Measurements from ENCODE around the gene SH2D7.

Gene SH2D7

GRCh38 chr15:78049691-78050440 lies 42.5 kb upstream of the SH2D7 start:
- TF ChIP-seq EZH2 (IDR thresholded peaks at IDR 0.05; ENCODE audit: borderline replicate concordance, low read length) (no peak), CTCF (IDR thresholded peaks at IDR 0.05; ENCODE audit: low read length) (no peak)
- no peaks in the 10 kb centered on the region for H3K27me3 ChIP-seq (ENCODE audit: insufficient read depth, low read length)
- no peaks in the 10 kb centered on the region for H3K9me3 ChIP-seq (ENCODE audit: low read length)
- H3K4me1 ChIP-seq (ENCODE audit: insufficient read depth, low read length, severe bottlenecking), result peaks cover 75% of the 10 kb centered on the region
- no peaks in the 10 kb centered on the region for H3F3A ChIP-seq (ENCODE audit: insufficient read depth, low read length)
- peak overlapping the region; percentile 58 for H3K27ac ChIP-seq (ENCODE audit: low read depth, low read length, poor library complexity, severe bottlenecking)
- peaks cover 27% of the 10 kb centered on the region for H3K36me3 ChIP-seq (ENCODE audit: insufficient read depth, low read length)
- H3K9ac ChIP-seq (ENCODE audit: low read length), result no peak overlapping the region
- H2AFZ ChIP-seq (ENCODE audit: low read length), result no peak overlapping the region
- H3K79me2 ChIP-seq (ENCODE audit: insufficient read depth, low read length), result peaks cover 3% of the 10 kb centered on the region; the same call in 1 of the 2 replicates
- H3K4me3 ChIP-seq (ENCODE audit: low read depth, low read length, poor library complexity, severe bottlenecking), result no peak overlapping the region
- H4K20me1 ChIP-seq (ENCODE audit: insufficient read depth, low read length), result no peaks in the 10 kb centered on the region
- H3K9me2 ChIP-seq (ENCODE audit: low read depth, low read length), result no peaks in the 10 kb centered on the region
- no peak overlapping the region; the same call in 1 of the 2 replicates for H3K4me2 ChIP-seq (ENCODE audit: low read length)

GRCh38 chr15:78050441-78050809 lies 41.9 kb upstream of the SH2D7 start:
- Histone ChIP-seq H4K20me1 (ENCODE audit: insufficient read depth, low read length) (no peaks in the 10 kb centered on the region), H3K79me2 (ENCODE audit: insufficient read depth, low read length) (peaks cover 4% of the 10 kb centered on the region; the same call in 1 of the 2 replicates), H3K9me2 (ENCODE audit: low read depth, low read length) (no peaks in the 10 kb centered on the region), H3K9me3 (ENCODE audit: low read length) (no peaks in the 10 kb centered on the region), H3K4me3 (ENCODE audit: low read depth, low read length, poor library complexity, severe bottlenecking) (no peak overlapping the region), H3K9ac (ENCODE audit: low read length) (no peak overlapping the region), H3F3A (ENCODE audit: insufficient read depth, low read length) (no peaks in the 10 kb centered on the region), H2AFZ (ENCODE audit: low read length) (no peak overlapping the region), H3K36me3 (ENCODE audit: insufficient read depth, low read length) (peaks cover 27% of the 10 kb centered on the region), H3K4me1 (ENCODE audit: insufficient read depth, low read length, severe bottlenecking) (peaks cover 80% of the 10 kb centered on the region), H3K27ac (ENCODE audit: low read depth, low read length, poor library complexity, severe bottlenecking) (peak overlapping the region; percentile 58), H3K4me2 (ENCODE audit: low read length) (no peak overlapping the region; the same call in 1 of the 2 replicates), H3K27me3 (ENCODE audit: insufficient read depth, low read length) (no peaks in the 10 kb centered on the region)
- TF ChIP-seq CTCF (IDR thresholded peaks at IDR 0.05; ENCODE audit: low read length) (no peak), EZH2 (IDR thresholded peaks at IDR 0.05; ENCODE audit: borderline replicate concordance, low read length) (no peak)

GRCh38 chr15:78050826-78051225 lies 41.5 kb upstream of the SH2D7 start:
- Histone ChIP-seq H3K9me3 (ENCODE audit: low read length) (no peaks in the 10 kb centered on the region), H3K27me3 (ENCODE audit: insufficient read depth, low read length) (no peaks in the 10 kb centered on the region), H2AFZ (ENCODE audit: low read length) (no peak overlapping the region), H3K4me1 (ENCODE audit: insufficient read depth, low read length, severe bottlenecking) (peaks cover 84% of the 10 kb centered on the region), H3K36me3 (ENCODE audit: insufficient read depth, low read length) (peaks cover 27% of the 10 kb centered on the region), H3K79me2 (ENCODE audit: insufficient read depth, low read length) (peaks cover 4% of the 10 kb centered on the region; the same call in 1 of the 2 replicates), H3K9ac (ENCODE audit: low read length) (no peak overlapping the region), H3K27ac (ENCODE audit: low read depth, low read length, poor library complexity, severe bottlenecking) (peak overlapping the region; percentile 58), H4K20me1 (ENCODE audit: insufficient read depth, low read length) (no peaks in the 10 kb centered on the region), H3K4me2 (ENCODE audit: low read length) (no peak overlapping the region), H3F3A (ENCODE audit: insufficient read depth, low read length) (no peaks in the 10 kb centered on the region), H3K4me3 (ENCODE audit: low read depth, low read length, poor library complexity, severe bottlenecking) (no peak overlapping the region), H3K9me2 (ENCODE audit: low read depth, low read length) (no peaks in the 10 kb centered on the region)
- no peak for TF ChIP-seq EZH2 (IDR thresholded peaks at IDR 0.05; ENCODE audit: borderline replicate concordance, low read length)
- TF ChIP-seq CTCF (IDR thresholded peaks at IDR 0.05; ENCODE audit: low read length), result no peak

All from OCI-LY1 (cell line).